ENCODE measurements around the gene PMP22.

DNA sequence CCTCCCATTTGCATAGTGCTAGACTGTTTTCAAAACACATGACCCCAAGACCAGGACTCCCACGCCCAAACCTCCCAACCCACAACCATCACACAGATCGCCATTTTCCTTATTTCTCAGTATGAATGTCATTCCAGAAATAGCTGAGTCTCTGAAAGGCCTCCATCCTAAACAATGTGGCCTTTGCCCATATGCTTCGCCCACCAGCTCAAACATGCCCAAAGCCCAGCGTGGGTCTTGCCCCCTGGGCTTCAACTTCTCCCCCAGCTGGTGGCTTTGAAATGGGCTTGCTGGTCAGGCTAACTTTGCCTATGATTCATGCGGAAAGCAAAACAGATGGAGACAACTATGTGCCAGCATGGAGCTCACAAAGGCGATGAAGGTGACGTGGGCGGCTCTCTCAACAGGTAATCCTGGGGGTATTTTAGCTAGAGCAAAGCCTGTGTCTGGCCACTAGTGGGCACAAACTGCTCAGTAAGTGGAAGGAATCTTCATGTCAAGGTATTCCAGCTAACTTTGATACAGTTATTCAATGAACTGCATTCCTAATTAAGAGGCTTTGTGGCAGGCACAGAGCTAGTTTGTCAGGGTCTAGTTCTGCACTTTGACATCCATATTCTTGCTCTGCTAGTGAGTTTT lies 17.1 kb downstream of the PMP22 start:
- TF ChIP-seq POLR2A (IDR thresholded peaks at IDR 0.05) (no peak), POLR2AphosphoS5 (IDR thresholded peaks at IDR 0.05; ENCODE audit: insufficient read depth in 1 of 2, low read depth in 1 of 2) (no peak)
- TF ChIP-seq, protein P1, sequence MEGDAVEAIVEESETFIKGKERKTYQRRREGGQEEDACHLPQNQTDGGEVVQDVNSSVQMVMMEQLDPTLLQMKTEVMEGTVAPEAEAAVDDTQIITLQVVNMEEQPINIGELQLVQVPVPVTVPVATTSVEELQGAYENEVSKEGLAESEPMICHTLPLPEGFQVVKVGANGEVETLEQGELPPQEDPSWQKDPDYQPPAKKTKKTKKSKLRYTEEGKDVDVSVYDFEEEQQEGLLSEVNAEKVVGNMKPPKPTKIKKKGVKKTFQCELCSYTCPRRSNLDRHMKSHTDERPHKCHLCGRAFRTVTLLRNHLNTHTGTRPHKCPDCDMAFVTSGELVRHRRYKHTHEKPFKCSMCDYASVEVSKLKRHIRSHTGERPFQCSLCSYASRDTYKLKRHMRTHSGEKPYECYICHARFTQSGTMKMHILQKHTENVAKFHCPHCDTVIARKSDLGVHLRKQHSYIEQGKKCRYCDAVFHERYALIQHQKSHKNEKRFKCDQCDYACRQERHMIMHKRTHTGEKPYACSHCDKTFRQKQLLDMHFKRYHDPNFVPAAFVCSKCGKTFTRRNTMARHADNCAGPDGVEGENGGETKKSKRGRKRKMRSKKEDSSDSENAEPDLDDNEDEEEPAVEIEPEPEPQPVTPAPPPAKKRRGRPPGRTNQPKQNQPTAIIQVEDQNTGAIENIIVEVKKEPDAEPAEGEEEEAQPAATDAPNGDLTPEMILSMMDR (IDR thresholded peaks at IDR 0.05) = no peak

Data from vagina (tissue), 2 donors.